Activated CD4-positive, CD25-positive, alpha-beta regulatory T cell (primary cell): ENCODE data around the gene SERPINA3.
"Not testable (repeated sequence)": the region's sequence is repeated elsewhere in the genome, so short reads cannot be mapped to it uniquely, and the experiment has no call there.

Experiments
- DNase-seq, 4 experiments: peaks; one replicate each; lab custom pipeline; 2025; lab: John Stamatoyannopoulos, UW

The SERPINA3 gene

GRCh38 chr14:94633121-94633520, 20.9 kb downstream of the SERPINA3 start:
- DNase-seq, result no peak

- no peak for DNase-seq
Observed at GRCh38 chr14:94635154-94635553, 23.0 kb downstream of the SERPINA3 start.

GRCh38 chr14:94636744-94637412, 24.7 kb downstream of the SERPINA3 start:
- DNase-seq, result no peak

GRCh38 chr14:94637814-94638213, 25.6 kb downstream of the SERPINA3 start:
- not testable (repeated sequence) for DNase-seq

- no peak for DNase-seq
Observed at GRCh38 chr14:94638339-94638738, 26.1 kb downstream of the SERPINA3 start.

- no peak for DNase-seq
Observed at GRCh38 chr14:94638961-94639817, 27.0 kb downstream of the SERPINA3 start.

- no peak for DNase-seq
Observed at GRCh38 chr14:94640721-94641631, 28.8 kb downstream of the SERPINA3 start.

- DNase-seq, result no peak
Observed at GRCh38 chr14:94641632-94641955, 29.4 kb downstream of the SERPINA3 start.

- no peak for DNase-seq
Observed at GRCh38 chr14:94643316-94644101, 31.3 kb downstream of the SERPINA3 start.

GRCh38 chr14:94644102-94644535, 31.9 kb downstream of the SERPINA3 start:
- DNase-seq, result no peak

GRCh38 chr14:94646066-94646465, 33.9 kb downstream of the SERPINA3 start:
- no peak for DNase-seq

GRCh38 chr14:94646481-94646880, 34.3 kb downstream of the SERPINA3 start:
- no peak for DNase-seq

- DNase-seq, result no peak
Observed at GRCh38 chr14:94648801-94649200, 36.6 kb downstream of the SERPINA3 start.

- no peak for DNase-seq
Observed at GRCh38 chr14:94649543-94650443, 37.6 kb downstream of the SERPINA3 start.

GRCh38 chr14:94650444-94650775, 38.2 kb downstream of the SERPINA3 start:
- no peak for DNase-seq

- DNase-seq, result no peak
Observed at GRCh38 chr14:94650806-94651805, 38.9 kb downstream of the SERPINA3 start.

GRCh38 chr14:94653321-94653720, 41.1 kb downstream of the SERPINA3 start:
- no peak for DNase-seq

GRCh38 chr14:94654071-94654861, 42.1 kb downstream of the SERPINA3 start:
- no peak for DNase-seq
